GM12801 (cell line): Measurements from ENCODE around the gene ZNF439.

ENCODE experiments used
- TF ChIP-seq, protein P1 (sequence below): IDR thresholded peaks from one replicate; pipeline ENCODE4 v1.5.1; 2011; ENCODE audit warnings: control low read depth; ENCODE audit not compliant: insufficient read length; ENCODE audit errors: extremely low read depth

Gene ZNF439

DNA sequence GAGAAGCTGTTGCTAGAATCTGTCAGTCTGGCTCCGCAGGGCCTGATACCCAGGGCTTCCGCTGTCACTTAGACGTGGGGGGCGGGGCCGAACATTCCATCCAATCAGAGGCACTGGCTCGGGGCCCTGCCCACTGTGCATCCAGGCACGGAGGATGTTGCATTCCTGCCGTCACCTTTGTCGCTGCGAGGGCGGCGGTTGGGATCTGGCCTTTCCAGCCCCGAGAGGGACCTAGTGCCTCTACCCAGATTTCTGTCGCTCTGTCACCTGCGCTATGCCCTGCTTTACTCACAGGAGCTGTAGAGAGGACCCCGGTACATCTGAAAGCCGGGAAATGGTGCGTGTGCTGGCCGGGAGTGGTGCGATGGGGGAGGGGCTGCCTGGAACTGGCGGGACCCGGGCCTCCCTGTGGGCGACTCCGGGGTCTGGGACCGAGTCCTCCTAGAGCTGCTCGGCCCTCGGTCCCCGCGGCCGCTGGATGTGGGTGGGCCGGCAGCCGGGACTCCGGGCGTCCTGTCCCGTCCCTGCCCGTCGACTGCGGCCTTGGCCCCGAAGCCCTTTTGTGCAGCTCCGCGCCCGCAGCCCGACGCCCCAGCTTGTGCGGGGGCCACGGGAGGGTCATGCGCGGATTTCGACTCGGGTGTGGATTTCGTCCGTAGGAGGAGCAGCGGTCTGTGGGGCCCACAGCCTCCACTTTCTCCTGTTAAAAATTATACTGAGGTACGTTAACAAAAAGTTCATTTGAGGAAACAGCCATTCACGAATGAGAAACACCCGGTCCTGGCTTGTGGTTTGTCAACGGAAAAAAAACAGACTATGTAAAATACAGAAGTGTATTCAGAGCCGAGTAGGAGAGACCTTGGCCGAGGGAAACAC, at the start of gene ZNF439:
Gene ZNF439 (plus strand): TSS at position 133 of the 876 bp plus-strand sequence. CDS start 142 bp downstream, at position 275.
- TF ChIP-seq, protein P1, sequence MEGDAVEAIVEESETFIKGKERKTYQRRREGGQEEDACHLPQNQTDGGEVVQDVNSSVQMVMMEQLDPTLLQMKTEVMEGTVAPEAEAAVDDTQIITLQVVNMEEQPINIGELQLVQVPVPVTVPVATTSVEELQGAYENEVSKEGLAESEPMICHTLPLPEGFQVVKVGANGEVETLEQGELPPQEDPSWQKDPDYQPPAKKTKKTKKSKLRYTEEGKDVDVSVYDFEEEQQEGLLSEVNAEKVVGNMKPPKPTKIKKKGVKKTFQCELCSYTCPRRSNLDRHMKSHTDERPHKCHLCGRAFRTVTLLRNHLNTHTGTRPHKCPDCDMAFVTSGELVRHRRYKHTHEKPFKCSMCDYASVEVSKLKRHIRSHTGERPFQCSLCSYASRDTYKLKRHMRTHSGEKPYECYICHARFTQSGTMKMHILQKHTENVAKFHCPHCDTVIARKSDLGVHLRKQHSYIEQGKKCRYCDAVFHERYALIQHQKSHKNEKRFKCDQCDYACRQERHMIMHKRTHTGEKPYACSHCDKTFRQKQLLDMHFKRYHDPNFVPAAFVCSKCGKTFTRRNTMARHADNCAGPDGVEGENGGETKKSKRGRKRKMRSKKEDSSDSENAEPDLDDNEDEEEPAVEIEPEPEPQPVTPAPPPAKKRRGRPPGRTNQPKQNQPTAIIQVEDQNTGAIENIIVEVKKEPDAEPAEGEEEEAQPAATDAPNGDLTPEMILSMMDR = no peak

DNA sequence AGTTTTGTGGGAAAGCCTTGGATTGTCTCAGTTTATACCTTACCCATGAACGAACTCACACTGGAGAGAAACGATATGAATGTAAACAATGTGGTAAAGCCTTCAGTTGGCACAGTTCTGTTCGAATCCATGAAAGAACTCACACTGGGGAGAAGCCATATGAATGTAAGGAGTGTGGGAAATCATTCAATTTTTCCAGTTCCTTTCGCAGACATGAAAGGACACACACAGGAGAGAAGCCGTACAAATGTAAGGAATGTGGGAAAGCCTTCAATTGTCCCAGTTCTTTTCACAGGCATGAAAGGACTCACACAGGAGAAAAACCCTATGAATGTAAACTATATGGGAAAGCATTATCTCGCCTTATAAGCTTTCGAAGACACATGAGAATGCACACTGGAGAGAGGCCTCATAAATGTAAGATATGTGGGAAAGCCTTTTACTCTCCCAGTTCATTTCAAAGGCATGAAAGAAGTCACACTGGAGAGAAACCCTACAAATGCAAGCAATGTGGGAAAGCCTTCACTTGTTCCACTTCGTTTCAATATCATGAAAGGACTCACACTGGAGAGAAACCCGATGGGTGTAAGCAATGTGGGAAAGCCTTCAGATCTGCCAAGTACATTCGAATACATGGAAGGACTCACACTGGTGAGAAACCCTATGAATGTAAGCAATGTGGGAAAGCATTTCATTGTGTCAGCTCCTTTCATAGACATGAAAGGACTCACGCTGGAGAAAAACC, 42.0 kb upstream of the ZNF439 start:
- TF ChIP-seq, protein P1 = no peak

DNA sequence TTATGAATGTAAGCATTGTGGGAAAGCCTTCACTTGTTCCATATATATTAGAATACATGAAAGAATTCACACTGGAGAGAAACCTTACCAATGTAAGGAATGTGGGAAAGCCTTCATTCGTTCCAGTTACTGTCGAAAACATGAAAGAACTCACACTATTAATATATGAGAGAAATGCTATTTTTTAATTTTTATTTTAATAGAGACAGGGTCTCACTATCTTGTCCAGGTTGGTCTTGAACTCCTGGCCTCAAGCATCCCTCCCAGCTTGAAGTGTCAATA, 41.5 kb upstream of the ZNF439 start:
- TF ChIP-seq, protein P1 = no peak

DNA sequence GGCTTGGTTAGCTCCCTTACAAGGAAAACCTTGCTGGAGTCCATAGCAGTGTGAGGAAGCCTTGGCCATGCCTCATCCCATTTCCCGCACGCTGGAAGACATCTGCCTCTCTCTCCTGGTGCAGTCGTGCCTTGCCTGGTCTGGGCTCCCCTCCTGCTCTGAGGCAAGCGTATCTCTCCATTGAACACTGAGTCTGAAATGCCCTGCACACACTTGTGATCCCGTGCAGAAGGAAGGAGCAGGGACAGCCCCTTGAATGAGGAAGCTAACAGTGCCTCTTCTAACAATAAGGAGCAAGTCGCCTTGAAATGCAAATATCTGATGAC, 34.9 kb upstream of the ZNF439 start:
- TF ChIP-seq, protein P1 = no peak

DNA sequence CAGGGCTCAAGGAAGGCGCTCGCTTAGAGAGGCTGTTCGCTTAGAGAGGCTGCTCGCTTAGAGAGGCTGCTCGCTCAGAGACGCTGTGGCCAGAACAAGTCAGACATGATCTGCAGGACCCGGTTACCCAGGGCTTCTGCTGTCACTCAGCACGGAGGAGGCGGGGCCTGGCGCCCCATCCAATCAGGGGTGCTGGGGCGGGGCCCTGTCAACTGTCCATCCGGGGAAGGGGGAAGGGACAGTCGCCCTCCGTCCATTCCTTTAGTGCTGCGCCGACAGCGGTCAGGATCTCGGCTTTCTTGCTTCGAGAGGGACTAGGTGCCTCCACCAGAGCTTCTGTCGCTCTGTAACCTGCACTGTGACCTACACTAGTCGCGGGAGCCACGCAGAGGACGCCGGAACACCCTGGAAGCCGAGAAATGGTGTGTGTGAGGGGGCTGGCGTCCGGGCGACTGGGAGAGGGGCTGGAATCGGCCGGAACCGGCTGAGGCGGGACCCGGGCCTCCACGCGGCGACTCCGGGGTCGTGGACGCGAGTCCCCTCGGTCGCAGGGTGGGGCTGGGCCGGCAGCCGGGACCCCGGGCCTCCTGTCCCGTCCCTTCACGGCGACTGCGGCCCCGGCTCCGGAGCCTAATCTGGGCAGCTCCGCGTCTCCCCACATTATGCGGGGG, 34.4 kb upstream of the ZNF439 start, which contains the start of gene ZNF440:
Gene ZNF440 (plus strand): TSS at position 245 of the 671 bp plus-strand sequence. CDS start 175 bp downstream, at position 420.
- TF ChIP-seq, protein P1 = no peak

DNA sequence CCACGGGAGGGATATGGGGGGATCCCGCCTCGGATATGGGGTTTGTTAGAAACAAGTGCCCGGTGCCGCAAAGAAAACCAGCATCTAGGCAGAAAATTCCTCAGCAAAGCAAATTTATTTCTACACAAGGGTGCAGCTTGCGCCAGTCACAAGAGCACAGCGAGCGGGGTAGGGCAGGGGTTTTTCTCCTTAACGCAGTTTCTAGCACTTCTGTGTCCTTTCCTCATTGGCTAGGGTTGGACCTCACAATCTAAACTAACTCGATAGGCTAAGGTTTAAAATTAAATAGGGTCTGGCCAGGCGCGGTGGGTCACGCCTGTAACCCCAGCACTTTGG, 33.9 kb upstream of the ZNF439 start:
- TF ChIP-seq, protein P1 = no peak

DNA sequence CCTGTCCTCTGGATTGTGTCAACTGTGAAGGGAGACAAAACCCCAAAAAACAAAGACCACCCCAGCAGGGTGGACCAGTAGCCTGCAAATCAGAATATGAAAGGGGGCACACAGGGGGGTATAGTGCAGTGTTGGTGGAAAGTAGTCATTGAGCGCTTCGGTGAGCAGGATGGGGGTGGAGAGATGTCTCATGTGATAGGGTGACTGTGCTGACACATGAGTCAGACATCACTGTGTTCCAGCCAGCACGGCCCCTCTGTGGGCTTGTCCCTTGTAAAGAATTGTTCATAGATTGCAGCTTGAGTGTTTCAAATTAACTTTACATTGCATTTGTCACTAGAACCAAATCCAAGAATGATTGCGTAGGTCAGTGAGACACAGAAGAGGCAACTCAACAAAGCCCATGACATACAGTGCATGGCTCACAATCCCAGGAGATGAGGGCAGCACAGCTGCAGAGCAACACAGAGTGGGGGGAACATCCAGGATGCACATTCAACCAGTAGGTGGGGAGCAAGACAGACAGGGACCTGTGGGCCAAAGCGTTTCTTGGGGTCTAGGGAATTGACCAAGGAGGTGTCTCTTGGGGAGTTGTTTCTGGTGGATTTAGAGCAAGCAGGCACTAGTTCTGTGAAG, 26.9 kb upstream of the ZNF439 start:
- TF ChIP-seq, protein P1 = no peak
